Fibroblast of villous mesenchyme (primary cell): Measurements from ENCODE around the gene MYOF. TPM values are rescaled to one million over a fixed set of nuclear protein-coding genes. Genes with fewer than 3 reads are reported as not detected.

Source experiments
- DNase-seq: peaks from one replicate; pipeline ENCODE4 v3.0.0-alpha.2; 2010; ENCODE audit warnings: low read depth
- H3K4me3 ChIP-seq: 2 replicates; pipeline ENCODE4 v1.5.1; 2011; ENCODE audit warnings: low read depth, mild to moderate bottlenecking, low read length
- CTCF ChIP-seq: IDR thresholded peaks from 2 replicates; pipeline ENCODE4 v1.5.1; 2012; ENCODE audit warnings: low read depth, mild to moderate bottlenecking, low read length; ENCODE audit not compliant: insufficient read depth
- total RNA-seq: library from RNA; depleted of rRNA; stranded (reverse); fragments of >200 nt; gene quantifications from 2 replicates; pipeline ENCODE4 v1.2.3, GENCODE V29; 2012

MYOF gene
- total RNA-seq, 1 donor = 323 TPM

DNA sequence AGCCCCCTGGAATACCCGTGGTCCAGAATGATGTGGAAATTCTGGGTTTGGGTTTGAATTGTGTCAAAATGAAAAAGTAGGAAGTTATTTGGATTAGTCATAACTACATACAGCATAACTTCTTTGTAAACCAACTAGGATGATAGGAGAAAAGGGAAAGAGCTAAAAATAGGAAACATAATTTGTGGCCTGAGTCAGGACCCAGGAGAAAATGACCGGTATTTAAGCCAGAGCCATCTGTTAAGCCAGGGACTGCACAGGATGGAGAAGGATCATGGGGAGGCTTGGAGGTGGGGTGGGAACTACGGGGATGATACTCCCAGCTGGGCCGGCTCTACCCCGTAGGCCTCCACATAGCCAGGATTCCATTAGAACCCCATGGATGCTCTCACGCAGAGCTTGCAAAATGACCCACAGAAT lies 98.6 kb downstream of the MYOF start:
- DNase-seq = peak; percentile 92
- H3K4me3 ChIP-seq = no peak overlapping the region
- TF ChIP-seq CTCF = no peak

- peak; percentile 56 for DNase-seq
- TF ChIP-seq CTCF = no peak
- H3K4me3 ChIP-seq = no peak overlapping the region
Observed at GRCh38 chr10:93379731-93380575, 102.2 kb downstream of the MYOF start.

- TF ChIP-seq CTCF = no peak
- DNase-seq = no peak
- no peak overlapping the region for H3K4me3 ChIP-seq
Observed at GRCh38 chr10:93378997-93379730, 103.0 kb downstream of the MYOF start.

DNA sequence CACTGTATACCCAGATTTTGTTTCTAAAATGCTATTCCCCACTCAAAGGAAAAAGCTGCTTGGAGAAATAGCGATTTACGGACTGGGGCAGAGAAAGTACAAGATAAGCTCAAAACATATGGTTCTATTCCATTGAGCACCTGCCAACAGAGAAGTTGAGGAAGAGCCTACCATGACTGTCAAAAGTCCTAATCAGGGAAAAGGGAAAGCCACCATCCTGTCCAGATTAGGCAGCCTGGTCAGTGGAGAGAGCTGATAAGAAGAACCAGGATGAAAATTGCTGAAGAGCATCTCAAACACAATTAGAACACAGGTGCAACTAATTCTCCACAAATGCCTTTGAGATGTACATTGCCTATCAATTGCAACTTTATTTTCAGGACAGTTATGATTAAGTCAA lies 104.1 kb downstream of the MYOF start:
- no peak for DNase-seq
- H3K4me3 ChIP-seq = no peak overlapping the region
- no peak for TF ChIP-seq CTCF

- peak; percentile 98 for TF ChIP-seq CTCF
- peak; percentile 90 for DNase-seq
- H3K4me3 ChIP-seq = no peak overlapping the region
Observed at GRCh38 chr10:93376372-93377293, 105.5 kb downstream of the MYOF start.

DNA sequence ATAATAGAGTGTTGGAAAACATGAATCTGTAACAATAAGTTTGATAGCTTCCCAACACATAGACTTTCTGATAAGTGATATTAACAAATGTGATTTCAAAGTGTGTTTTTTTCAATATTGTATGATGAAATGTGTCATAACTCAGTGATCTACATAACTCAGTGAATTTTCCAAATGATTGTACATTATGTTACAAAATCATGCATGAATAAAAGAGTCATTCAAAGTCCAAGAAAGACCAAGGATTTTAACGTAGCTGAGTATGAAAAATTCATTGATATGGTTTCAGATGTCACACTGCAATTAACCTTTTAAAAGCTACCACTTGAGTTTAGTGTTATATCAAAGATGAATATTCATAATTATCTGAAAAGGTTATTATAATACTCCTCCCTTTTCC lies 111.2 kb downstream of the MYOF start:
- TF ChIP-seq CTCF = no peak
- DNase-seq = no peak
- no peak overlapping the region for H3K4me3 ChIP-seq
